H54 (cell line): Measurements from ENCODE around the gene ZMYND10.

ENCODE experiments used
- DNase-seq: peaks from one replicate; pipeline ENCODE4 v3.0.0; 2011; ENCODE audit warnings: low spot score, mixed read lengths; ENCODE audit not compliant: insufficient read length
- FAIRE-seq: peaks from 3 replicates; lab custom pipeline; 2011; peaks lifted over from hg19 to GRCh38; lab: Jason Lieb, UNC
- POLR2A ChIP-seq: IDR thresholded peaks from 2 replicates; pipeline ENCODE4 v1.6.1; 2011; ENCODE audit warnings: low read depth, mild to moderate bottlenecking, low read length

ZMYND10 gene

DNA sequence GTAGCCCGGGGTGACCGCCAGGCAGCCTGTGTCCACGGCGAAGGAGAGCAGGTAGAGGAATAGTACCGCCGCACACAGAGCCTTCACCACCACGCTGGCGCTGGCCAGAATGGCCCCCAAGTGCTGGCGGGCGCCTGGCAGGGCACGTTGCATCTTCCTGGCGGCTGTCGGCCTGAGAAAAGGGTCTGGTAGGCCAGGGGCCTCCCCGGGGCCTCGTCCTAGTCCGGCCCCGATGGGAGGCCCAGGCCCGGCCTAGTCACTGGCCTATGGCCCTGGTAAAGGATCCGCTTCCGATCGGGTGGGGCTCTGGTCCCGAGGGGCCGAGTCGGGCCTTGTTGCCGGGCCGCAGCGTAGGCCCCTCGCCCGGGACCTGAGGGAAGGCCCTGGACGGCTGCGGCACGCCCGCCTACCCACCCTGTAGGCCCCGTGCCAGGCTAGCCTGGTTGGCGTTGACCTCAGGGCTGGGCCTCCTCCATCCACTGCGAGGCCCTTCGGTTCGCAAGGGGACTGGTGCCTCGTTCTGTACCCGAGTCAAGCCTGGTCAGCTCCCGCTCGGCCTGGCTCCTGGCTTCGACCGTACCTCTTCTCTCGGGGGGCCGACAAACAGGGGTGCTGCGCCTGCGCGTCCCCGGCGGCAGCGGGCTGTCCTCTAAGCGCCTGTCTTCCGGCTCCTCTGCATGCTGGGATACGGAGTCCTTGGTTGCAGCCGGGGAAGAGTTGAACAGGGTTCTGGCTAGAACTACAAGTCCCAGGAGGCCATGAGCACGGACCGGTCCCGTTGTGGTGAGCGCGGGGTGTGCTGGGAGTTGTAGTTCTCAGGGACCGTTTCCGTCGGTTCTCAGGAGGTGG, 13.6 kb upstream of the ZMYND10 start, which contains the start of gene TMEM115:
Gene TMEM115 (minus strand): TSS at position 611 of the 849 bp plus-strand sequence. CDS start 458 bp downstream, at position 153.
- DNase-seq: peak; percentile 99
- peak; percentile 67 for TF ChIP-seq POLR2A
- peak; percentile 77 for FAIRE-seq

DNA sequence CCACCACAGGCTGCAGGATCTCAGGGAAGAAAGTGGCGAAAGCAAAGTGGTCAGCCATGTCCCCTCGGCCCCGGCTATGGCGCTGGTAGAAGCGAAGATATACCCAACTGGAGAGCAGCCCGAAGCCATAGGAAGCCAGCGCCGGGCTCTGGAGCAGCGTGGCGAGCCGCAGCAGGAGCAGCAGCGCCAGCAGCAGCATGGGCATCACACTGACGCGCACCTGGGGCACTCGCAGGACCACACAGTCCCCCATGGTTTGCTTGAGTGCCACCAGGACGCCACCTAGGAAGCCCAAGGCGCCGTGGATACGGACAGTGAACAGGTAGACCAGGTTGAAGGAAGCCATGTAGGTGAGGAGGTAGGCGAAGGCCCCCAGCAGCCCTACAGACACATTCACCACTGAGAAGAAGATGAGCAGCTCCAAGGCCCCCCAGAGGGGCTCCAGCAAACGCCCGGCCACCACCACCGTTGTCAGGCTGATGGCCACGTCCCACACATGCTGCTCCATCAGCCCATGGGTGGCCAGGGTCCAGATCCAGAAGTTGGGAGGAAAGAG, 12.9 kb upstream of the ZMYND10 start:
- no peak for TF ChIP-seq POLR2A
- DNase-seq (no peak), FAIRE-seq (no peak)

DNA sequence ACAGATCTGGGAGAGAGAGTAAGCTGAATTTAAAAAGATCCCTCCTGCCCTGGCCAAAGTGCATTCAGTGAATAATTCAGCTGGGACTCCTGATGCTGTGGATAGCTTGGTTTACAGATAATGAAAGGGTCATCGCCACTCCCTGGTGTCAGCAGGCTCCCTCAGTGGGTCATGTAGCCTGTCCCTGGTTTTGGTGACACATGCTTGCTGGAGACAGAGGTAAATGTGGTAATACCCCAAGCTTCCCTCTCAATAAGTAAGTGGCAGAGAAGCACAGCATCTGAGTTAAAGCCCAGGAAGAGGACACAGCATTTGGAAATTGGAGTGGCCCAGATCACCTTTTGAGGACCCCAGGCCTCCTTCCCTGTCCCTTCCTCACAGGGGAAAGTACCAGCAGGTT, 11.9 kb upstream of the ZMYND10 start:
- FAIRE-seq (no peak), DNase-seq (no peak)
- no peak for TF ChIP-seq POLR2A

DNA sequence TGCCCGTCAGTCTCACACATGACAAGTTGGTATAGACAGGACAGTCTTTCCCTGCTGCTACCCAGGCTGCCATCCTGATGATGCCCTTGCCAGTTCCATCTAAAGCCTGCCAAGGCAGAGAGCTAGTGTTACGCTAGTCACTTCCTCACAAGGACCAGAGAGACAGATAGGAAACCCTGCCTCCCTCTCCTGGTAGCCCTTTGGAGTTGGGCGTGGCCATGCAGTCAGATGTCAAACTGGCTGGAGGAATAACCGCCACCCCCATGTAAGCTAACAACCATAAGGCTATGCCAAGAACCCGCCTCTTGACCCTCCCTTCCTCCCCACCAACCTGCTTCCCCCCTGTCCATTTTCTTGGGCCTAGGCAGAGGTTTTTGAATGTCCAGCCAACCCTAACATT, 11.0 kb upstream of the ZMYND10 start:
- FAIRE-seq (no peak), DNase-seq (no peak)
- TF ChIP-seq POLR2A: no peak

DNA sequence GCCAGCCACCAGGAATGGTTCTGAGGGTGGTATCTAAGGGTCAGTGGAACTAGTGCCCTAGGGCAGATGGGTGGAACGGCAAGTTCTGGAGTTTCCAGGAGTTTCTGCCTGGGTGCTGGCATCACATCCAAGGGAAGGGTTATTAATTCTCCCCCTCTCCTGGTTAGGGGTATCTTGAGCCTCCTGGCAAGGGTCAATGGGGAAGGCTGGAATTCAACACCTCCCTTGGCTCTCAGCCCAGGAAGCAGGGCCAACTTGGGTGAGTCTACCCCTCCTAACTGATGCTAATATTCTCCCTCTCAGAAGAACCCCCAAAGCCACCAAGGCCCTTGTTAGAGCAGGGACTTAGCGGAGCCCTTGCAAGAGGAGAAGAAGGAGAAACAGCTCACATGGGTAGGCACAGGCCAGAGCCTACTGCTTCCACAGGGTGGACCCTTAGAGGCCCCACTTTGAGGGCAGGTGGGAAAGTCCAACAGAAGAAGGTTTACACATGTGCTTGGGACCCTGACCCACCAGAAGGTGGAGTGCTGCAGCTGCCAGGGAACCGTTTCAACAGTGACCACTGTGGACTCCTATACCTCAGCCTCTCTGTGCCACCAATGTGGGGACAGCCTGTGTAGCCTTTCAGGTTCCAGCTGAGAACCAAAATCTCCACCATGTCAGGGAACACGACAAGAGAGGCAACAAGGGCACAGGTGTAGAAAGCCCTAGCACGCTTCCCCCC, 10.5 kb upstream of the ZMYND10 start:
- DNase-seq: no peak
- FAIRE-seq: no peak
- no peak for TF ChIP-seq POLR2A

DNA sequence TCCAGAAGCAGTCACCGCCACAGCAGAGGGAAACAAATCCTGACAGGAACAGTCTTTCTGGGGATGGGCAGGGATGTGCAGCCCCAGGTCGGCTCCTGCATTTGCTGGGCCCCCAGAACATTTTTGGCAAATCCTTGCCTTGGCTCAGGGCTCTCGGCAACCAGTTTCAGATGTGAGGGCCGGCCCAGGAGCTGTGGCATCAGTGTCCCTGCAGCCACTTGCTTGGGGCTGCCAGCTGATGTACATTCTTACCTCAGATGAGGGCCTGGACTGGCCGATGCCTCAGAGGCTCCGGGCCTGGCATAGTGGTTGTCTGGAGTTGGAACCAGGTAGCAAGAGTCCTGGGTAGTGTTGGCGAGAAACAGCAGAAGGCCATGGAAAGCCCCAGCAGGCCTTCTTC, 9.3 kb upstream of the ZMYND10 start:
- DNase-seq: no peak
- FAIRE-seq: no peak
- TF ChIP-seq POLR2A: no peak

DNA sequence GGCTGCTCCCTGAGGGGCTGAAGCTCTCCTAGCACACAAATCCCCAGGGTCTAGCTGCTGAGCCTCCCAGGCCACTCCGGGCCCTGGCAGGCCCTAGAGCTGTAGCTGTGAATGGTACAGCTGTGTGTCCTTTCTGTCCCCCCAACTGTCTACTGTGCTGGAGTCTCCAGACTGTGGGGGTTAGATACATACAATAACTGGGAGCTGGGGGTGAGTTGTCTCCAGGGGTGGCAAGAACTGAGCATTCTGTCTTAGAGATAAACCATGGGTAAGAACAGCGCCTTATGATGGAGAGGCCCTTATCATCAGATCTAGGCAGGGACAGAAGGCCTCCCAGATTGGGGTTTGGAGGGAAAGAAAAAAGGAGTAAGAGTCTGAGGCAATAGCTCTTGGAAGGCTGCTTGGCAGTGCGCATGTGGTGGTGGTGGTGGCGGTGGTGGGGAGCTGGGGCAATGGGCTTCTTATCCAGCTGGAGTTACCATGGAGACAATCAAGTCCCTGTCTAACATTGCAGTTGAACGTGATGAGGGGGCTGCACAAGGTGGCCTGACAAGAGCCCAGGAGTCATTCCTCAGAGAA, 8.7 kb upstream of the ZMYND10 start:
- FAIRE-seq (no peak), DNase-seq (no peak)

DNA sequence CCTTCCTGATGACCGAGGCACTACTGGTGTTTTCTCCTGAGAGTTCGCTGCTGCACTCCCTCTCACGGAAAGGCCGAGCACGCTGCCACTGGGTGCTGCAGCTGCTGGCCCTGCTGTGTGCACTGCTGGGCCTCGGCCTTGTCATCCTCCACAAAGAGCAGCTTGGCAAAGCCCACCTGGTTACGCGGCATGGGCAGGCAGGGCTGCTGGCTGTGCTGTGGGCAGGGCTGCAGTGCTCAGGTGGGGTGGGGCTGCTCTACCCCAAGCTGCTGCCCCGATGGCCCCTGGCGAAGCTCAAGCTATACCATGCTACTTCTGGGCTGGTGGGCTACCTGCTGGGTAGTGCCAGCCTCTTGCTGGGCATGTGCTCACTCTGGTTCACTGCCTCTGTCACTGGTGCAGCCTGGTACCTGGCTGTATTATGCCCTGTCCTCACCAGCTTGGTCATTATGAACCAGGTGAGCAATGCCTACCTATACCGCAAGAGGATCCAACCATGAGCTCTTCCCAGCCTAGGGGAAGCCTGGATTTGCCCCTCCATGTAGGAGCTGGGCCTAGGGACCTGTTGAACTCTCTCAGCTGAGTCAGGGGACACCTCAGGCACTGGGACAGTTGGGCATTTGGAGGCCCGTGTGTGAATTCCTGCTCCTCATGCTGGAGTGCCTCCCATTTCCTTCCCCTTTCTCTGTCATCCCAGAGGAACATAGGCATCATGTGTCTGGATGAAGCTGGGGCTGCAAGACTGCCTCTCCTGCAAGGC, 7.9 kb upstream of the ZMYND10 start:
- TF ChIP-seq POLR2A: no peak
- FAIRE-seq (no peak), DNase-seq (no peak)

More for the DNA sequence above, 8.7 kb upstream of the ZMYND10 start:
- TF ChIP-seq POLR2A: no peak

DNA sequence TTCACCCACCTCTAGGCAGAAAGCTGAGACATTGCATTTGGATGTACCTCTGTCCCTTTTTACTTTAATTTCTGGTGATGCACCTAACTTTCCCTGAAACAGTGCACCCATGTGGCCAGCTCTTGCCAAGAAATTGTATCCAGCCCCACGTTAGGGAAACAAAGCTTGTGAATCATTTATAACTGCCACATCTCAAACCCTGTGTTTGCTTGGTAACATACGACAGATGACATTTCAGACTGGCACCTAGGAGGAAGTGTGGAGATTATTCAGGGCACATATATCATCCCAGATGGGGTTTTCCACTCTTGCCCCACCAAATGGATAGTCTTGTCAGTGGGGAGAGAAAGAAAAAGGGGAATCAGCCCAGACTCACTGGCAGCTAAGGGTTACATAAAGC, 7.2 kb upstream of the ZMYND10 start:
- no peak for TF ChIP-seq POLR2A
- no peak for FAIRE-seq
- DNase-seq: no peak

DNA sequence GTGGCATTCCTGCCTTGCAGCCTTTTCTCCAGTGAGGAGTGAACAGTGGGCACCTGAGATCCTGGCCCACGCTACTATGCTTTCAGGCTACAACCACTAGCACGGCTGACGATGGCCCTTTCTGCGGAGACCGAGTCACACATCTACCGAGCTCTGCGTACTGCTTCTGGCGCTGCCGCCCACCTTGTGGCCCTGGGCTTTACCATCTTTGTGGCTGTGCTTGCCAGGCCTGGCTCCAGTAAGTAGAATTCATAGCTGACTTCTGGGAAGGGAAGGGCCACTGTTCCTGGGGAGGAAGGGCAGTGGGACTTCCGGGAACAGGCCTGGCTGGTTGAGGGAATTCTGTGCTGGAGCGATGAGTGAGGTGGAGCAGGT, 5.8 kb upstream of the ZMYND10 start:
- DNase-seq (no peak), FAIRE-seq (no peak)
- TF ChIP-seq POLR2A: no peak

DNA sequence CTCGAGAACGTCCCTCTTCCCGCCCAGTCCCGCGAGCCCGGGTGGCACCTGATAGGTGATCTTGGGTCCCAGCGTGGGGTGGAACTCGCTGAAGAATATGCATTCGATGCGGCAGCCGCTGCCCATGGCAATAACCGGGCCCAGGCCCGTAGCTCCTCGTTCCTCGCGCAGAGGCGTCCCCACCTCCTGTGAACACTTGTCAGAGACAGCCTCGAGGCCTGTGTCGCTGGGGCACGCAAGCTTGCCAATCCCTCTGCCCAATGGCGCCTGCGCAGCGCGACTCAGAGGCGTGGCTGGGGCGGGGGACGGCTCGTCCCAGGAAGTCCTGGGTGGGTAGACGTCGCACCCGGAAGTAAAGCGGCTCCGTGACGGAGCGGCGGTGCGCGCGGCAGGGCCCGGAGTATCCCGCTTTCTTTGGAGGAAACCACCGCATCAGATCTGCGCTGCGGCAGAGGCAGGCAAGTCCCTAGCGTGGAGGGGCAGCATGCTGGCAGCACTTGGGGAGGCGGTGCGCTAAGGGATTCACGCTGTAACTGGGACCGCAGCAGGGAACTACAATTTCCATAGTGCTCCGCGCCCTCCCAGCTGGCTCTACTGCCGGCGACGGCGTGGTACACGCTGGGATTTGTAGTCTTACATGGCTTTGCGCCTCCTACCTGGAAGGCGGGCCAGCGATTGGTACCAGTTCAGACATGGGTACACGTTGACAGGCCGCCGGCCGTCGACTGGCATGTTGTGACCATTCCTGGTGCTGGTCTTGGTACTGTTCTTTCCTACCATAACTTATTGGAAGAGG, 5.2 kb upstream of the ZMYND10 start, which contains the start of the genes CYB561D2 and NPRL2:
Gene CYB561D2 (plus strand): TSS at position 336 of the 796 bp plus-strand sequence. CDS start 572 bp downstream, outside the sequence.
Gene NPRL2 (minus strand): TSS at position 249 of the 796 bp plus-strand sequence. CDS start 123 bp downstream, at position 126.
- peak; percentile 91 for TF ChIP-seq POLR2A
- FAIRE-seq: no peak
- peak; percentile 95 for DNase-seq

DNA sequence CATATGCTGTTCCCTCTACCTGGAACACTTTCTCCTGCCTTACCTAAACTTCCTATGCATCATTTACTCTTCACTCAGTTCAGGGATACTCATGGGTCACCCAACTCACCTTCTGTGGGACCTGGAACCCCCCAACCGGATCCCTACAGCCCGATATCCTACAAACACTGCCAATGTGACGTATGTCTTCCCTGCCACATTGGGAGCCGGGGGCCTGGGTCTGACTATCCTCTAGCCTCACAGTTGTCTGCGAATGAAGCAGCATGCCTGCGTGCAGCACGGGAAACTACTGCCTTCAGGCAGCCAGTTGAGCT, 4.6 kb upstream of the ZMYND10 start:
- TF ChIP-seq POLR2A: no peak
- FAIRE-seq: no peak

DNA sequence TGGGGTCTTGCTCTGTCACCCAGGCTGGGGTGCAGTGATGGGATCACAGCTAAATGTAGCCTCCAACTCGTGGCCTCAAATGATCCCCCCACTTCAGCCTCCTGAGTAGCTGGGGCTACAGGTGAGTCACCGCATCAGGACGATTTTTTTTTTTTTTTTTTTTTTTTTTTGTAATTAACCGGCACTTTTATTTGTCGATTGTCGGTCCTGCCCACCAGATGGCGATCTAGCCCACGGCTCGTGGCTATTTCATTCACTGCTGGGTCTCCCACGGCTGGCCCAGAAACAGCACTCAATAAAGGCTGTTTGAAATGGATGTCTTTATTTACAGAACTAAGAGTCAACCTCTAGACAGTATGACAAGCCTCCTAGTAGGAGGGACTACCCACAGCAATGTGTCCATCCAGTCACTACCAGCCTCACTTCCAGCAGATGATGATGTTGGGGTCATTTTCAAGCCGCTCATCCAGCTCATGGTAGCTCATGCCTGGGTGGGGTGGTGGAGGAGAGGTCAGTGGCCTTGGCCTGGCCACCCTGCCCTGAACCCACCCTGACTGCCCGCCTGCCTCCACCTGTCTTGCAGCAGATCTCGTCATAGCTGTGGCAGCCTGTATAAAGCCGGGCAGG, 1.8 kb upstream of the ZMYND10 start:
- no peak for TF ChIP-seq POLR2A
- FAIRE-seq: no peak
- DNase-seq: peak; percentile 76

More for the DNA sequence above, 4.6 kb upstream of the ZMYND10 start:
- DNase-seq: no peak
